ENCODE results near the gene ARHGAP30.
"Not testable (repeated sequence)": the region's sequence is repeated elsewhere in the genome, so short reads cannot be mapped to it uniquely, and the experiment has no call there.

ARHGAP30 gene

GRCh38 chr1:161017756-161018630, 51.7 kb downstream of the ARHGAP30 start:
- no peak overlapping the region for H3K4me3 ChIP-seq (ENCODE audit: low read depth, low read length)
- TF ChIP-seq, protein P1, sequence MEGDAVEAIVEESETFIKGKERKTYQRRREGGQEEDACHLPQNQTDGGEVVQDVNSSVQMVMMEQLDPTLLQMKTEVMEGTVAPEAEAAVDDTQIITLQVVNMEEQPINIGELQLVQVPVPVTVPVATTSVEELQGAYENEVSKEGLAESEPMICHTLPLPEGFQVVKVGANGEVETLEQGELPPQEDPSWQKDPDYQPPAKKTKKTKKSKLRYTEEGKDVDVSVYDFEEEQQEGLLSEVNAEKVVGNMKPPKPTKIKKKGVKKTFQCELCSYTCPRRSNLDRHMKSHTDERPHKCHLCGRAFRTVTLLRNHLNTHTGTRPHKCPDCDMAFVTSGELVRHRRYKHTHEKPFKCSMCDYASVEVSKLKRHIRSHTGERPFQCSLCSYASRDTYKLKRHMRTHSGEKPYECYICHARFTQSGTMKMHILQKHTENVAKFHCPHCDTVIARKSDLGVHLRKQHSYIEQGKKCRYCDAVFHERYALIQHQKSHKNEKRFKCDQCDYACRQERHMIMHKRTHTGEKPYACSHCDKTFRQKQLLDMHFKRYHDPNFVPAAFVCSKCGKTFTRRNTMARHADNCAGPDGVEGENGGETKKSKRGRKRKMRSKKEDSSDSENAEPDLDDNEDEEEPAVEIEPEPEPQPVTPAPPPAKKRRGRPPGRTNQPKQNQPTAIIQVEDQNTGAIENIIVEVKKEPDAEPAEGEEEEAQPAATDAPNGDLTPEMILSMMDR (IDR thresholded peaks at IDR 0.05; ENCODE audit: borderline replicate concordance, insufficient read depth, low read depth, low read length) = no peak

DNA sequence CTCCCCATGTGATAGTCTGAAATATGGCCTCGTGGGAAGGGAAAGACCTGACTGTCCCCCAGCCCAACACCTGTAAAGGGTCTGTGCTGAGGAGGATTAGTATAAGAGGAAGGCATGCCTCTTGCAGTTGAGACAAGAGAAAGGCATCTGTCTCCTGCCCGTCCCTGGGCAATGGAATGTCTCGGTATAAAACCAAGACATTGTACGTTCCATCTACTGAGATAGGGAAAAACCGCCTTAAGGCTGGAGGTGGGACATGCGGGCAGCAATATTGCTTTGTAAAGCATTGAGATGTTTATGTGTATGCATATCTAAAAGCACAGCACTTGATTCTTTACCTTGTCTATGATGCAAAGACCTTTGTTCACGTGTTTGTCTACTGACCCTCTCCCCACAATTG, 52.5 kb downstream of the ARHGAP30 start:
- H3K4me3 ChIP-seq (ENCODE audit: low read depth, low read length) = not testable (repeated sequence)

DNA sequence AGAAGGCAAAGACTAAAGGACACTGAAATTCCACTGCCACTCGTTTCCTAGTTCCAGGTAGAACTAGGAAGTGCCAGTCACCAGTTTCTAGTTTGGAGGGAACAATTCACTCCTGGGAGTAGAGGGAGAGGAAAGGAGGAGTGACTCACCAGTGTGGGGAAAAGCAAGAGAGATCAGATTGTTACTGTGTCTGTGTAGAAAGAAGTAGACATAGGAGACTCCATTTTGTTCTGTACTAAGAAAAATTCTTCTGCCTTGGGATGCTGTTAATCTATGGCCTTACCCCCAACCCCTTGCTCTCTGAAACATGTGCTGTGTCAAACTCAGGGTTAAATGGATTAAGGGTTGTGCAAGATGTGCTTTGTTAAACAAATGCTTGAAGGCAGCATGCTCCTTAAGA, 53.0 kb downstream of the ARHGAP30 start:
- H3K4me3 ChIP-seq (ENCODE audit: low read depth, low read length) = not testable (repeated sequence)

DNA sequence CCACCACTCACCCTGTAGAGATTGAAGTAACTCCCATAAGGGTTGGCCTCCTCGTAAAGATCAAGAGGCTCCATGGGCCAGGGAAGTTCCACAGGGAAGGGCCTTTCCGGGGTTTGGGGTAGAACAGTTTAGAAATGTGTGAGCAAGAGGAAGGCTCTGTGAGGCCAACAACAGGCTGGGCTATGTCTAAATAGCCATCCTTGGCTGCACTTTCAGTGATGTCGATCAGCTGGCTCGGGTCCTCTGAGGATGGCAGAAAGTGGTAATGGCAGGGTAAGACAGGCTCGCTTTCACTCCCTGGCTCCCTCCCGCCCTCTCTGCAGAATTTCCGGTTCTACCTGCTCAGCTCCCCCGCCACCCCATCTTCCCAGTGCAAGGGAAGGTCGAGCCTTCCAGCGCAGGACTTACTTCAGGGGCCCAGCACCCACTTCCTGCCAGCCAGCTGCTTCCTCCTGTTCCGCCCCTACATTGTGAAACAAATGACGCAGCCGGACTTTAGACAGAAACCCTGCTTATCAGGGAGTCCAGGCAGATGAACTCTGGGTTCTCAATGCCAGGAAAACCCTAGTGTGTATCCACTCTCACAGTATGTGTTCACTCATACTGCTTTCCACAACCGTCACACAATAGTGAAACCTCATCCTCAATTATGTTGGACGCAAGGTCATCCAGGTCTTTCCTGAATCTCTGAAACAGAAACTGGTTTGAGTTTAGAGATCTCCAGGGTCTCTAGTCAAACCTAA, 56.0 kb downstream of the ARHGAP30 start:
- peak overlapping the region; percentile 0 for H3K4me3 ChIP-seq (ENCODE audit: low read depth, low read length)
- TF ChIP-seq, protein P1 (IDR thresholded peaks at IDR 0.05; ENCODE audit: borderline replicate concordance, insufficient read depth, low read depth, low read length) = no peak

DNA sequence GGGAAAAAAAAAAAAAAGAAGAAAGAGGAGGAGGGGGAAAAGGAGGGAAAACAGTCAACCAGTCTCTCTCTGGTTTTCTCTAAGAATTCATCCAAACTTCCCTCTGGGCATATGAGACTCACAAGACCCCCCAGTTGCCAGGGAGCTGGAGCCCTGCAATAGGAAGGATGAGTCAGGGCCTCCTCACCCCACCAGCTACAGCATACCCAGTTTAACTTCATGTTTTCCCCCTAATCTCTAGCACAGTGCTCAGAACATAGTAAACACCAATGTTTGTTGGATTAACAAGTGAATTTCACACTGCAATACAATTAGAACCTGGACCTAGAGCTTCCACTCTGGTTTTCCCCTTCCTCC, 56.6 kb downstream of the ARHGAP30 start:
- TF ChIP-seq, protein P1 (IDR thresholded peaks at IDR 0.05; ENCODE audit: borderline replicate concordance, insufficient read depth, low read depth, low read length) = no peak
- no peak overlapping the region for H3K4me3 ChIP-seq (ENCODE audit: low read depth, low read length)

- TF ChIP-seq, protein P1 (IDR thresholded peaks at IDR 0.05; ENCODE audit: borderline replicate concordance, insufficient read depth, low read depth, low read length) = no peak
- H3K4me3 ChIP-seq (ENCODE audit: low read depth, low read length) = no peak overlapping the region
Observed at GRCh38 chr1:161012420-161012819, 57.3 kb downstream of the ARHGAP30 start.

DNA sequence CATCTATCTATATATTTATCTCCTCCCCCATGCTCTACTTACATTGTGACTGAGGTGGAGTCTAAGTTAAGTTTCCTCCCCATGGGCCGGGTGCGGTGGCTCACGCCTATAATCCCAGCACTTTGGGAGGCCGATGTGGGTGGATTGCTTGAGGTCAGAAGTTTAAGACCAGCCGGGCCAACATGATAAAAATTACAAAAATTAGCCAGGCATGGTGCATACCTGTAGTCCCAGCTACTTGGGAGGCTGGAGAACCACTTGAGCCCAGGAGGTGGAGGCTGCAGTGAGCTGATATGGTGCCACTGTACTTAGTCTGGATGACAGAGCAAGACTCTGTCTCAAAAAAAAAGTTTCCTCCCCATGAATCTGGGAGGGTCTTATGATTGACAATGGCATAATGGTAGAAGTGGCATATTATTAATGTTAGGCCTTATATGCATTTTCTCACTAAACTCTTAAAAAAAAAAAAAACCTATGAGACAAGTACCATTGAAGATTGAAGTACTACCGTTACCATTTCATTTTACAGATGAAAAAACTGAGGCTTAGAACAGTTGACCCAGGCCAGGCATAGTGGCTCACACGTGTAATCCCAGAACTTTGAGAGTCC, 60.0 kb downstream of the ARHGAP30 start:
- TF ChIP-seq, protein P1 (IDR thresholded peaks at IDR 0.05; ENCODE audit: borderline replicate concordance, insufficient read depth, low read depth, low read length) = no peak
- H3K4me3 ChIP-seq (ENCODE audit: low read depth, low read length) = no peak overlapping the region
